T-helper 9 cell (primary cell): Measurements from ENCODE around the gene STX1A.

Experiments
- DNase-seq: peaks from one replicate; pipeline ENCODE4 v3.0.0-alpha.2; 2020

The STX1A gene

GRCh38 chr7:73706126-73707044 lies 13.1 kb downstream of the STX1A start:
- DNase-seq: no peak

- no peak for DNase-seq
Observed at GRCh38 chr7:73705551-73705920, 13.9 kb downstream of the STX1A start.

- DNase-seq: no peak
Observed at GRCh38 chr7:73704640-73705550, 14.6 kb downstream of the STX1A start.

GRCh38 chr7:73703757-73704639 lies 15.5 kb downstream of the STX1A start:
- DNase-seq: no peak

- DNase-seq: no peak
Observed at GRCh38 chr7:73703225-73703624, 16.2 kb downstream of the STX1A start.

GRCh38 chr7:73702665-73703064 lies 16.8 kb downstream of the STX1A start:
- no peak for DNase-seq

- no peak for DNase-seq
Observed at GRCh38 chr7:73702226-73702625, 17.2 kb downstream of the STX1A start.

GRCh38 chr7:73701357-73701995 lies 18.0 kb downstream of the STX1A start:
- no peak for DNase-seq

- DNase-seq: no peak
Observed at GRCh38 chr7:73700581-73701134, 18.8 kb downstream of the STX1A start.

GRCh38 chr7:73700069-73700423 lies 19.4 kb downstream of the STX1A start:
- no peak for DNase-seq

GRCh38 chr7:73699370-73700068 lies 19.9 kb downstream of the STX1A start:
- DNase-seq: no peak

- DNase-seq: no peak
Observed at GRCh38 chr7:73698410-73698809, 21.1 kb downstream of the STX1A start.

- DNase-seq: no peak
Observed at GRCh38 chr7:73696372-73696771, 23.1 kb downstream of the STX1A start.

- no peak for DNase-seq
Observed at GRCh38 chr7:73690646-73691045, 28.8 kb downstream of the STX1A start.

- no peak for DNase-seq
Observed at GRCh38 chr7:73688288-73688687, 31.2 kb downstream of the STX1A start.

- DNase-seq: no peak
Observed at GRCh38 chr7:73685311-73685710, 34.2 kb downstream of the STX1A start.

GRCh38 chr7:73683788-73684693 lies 35.4 kb downstream of the STX1A start:
- DNase-seq: no peak

GRCh38 chr7:73683056-73683787 lies 36.2 kb downstream of the STX1A start, which contains the start of the genes BUD23 and DNAJC30:
TSS of gene BUD23 (plus strand) at chr7:73683597. CDS start at chr7:73683626, 29 bp downstream.
TSS of gene DNAJC30 (minus strand) at chr7:73683453. CDS start at chr7:73683423, 30 bp downstream.
- DNase-seq: peak; percentile 98

- DNase-seq: no peak
Observed at GRCh38 chr7:73682745-73683055, 36.8 kb downstream of the STX1A start.
